Dedifferentiated amniotic fluid mesenchymal stem cell (primary cell): ENCODE measurements around the gene UQCC2.

Experiments
- DNase-seq: peaks from one replicate; pipeline ENCODE4 v3.0.0-alpha.2; 2016; ENCODE audit errors: extremely low spot score

Gene UQCC2

GRCh38 chr6:33744001-33744848 is 32.7 kb upstream of the UQCC2 start:
- peak; percentile 68 for DNase-seq

- no peak for DNase-seq
Observed at GRCh38 chr6:33742837-33743236, 31.3 kb upstream of the UQCC2 start.

GRCh38 chr6:33742092-33742491 is 30.6 kb upstream of the UQCC2 start:
- DNase-seq = no peak

- DNase-seq = no peak
Observed at GRCh38 chr6:33740794-33741193, 29.3 kb upstream of the UQCC2 start.

GRCh38 chr6:33740204-33740608 is 28.7 kb upstream of the UQCC2 start:
- no peak for DNase-seq

- no peak for DNase-seq
Observed at GRCh38 chr6:33739571-33739970, 28.1 kb upstream of the UQCC2 start.

- DNase-seq = no peak
Observed at GRCh38 chr6:33738879-33739278, 27.4 kb upstream of the UQCC2 start.

- no peak for DNase-seq
Observed at GRCh38 chr6:33738153-33738552, 26.7 kb upstream of the UQCC2 start.

- no peak for DNase-seq
Observed at GRCh38 chr6:33737267-33738026, 25.9 kb upstream of the UQCC2 start.

- DNase-seq = no peak
Observed at GRCh38 chr6:33735216-33735615, 23.7 kb upstream of the UQCC2 start.

GRCh38 chr6:33733709-33734007 is 22.2 kb upstream of the UQCC2 start:
- DNase-seq = no peak

- no peak for DNase-seq
Observed at GRCh38 chr6:33732817-33733708, 21.6 kb upstream of the UQCC2 start.

GRCh38 chr6:33732385-33732784 is 20.9 kb upstream of the UQCC2 start:
- no peak for DNase-seq

GRCh38 chr6:33731751-33732282 is 20.3 kb upstream of the UQCC2 start:
- no peak for DNase-seq

GRCh38 chr6:33731035-33731434 is 19.5 kb upstream of the UQCC2 start:
- no peak for DNase-seq

GRCh38 chr6:33730611-33731010 is 19.1 kb upstream of the UQCC2 start:
- no peak for DNase-seq

- DNase-seq = no peak
Observed at GRCh38 chr6:33729059-33729458, 17.6 kb upstream of the UQCC2 start.

GRCh38 chr6:33728438-33728837 is 16.9 kb upstream of the UQCC2 start:
- no peak for DNase-seq

GRCh38 chr6:33727932-33728331 is 16.4 kb upstream of the UQCC2 start:
- no peak for DNase-seq

- no peak for DNase-seq
Observed at GRCh38 chr6:33727126-33727525, 15.6 kb upstream of the UQCC2 start.

- no peak for DNase-seq
Observed at GRCh38 chr6:33726696-33727095, 15.2 kb upstream of the UQCC2 start.
